B cell (primary cell): Measurements from ENCODE around the gene ACIN1.

Experiments used
- CTCF ChIP-seq: fragments of 200-600 bp; IDR thresholded peaks from one replicate; pipeline ENCODE4 v1.8.0; 2022; ENCODE audit warnings: antibody characterized with exemption, mild to moderate bottlenecking
- EZH2 ChIP-seq: IDR thresholded peaks from 2 replicates; pipeline ENCODE4 v1.6.1; 2012; ENCODE audit warnings: borderline replicate concordance, low read depth, mild to moderate bottlenecking, moderate library complexity, low read length; ENCODE audit not compliant: insufficient read depth, poor library complexity, severe bottlenecking

- no peak for TF ChIP-seq CTCF
- TF ChIP-seq EZH2 = no peak
Measured at GRCh38 chr14:23102801-23103200, 7.9 kb upstream of the ACIN1 start.
